Brain microvascular endothelial cell (primary cell): ENCODE data around the gene PRKX.
A peak's percentile ranks its signal among the peaks of the same experiment; 100 is the strongest.

Experiments used
- DNase-seq: peaks from one replicate; pipeline ENCODE4 v3.0.0-alpha.2; 2020
- H3K27ac ChIP-seq: fragments of 250-450 bp; sonication (Bioruptor Pico); 2 replicates; pipeline ENCODE4 v1.5.1; 2020; ENCODE audit warnings: mild to moderate bottlenecking, moderate library complexity
- H3K27me3 ChIP-seq: fragments of 250-450 bp; sonication (Bioruptor Pico); replicated peaks from 2 replicates; pipeline ENCODE4 v1.5.1; 2020; ENCODE audit warnings: mild to moderate bottlenecking
- H3K36me3 ChIP-seq: fragments of 250-450 bp; sonication (Bioruptor Pico); replicated peaks from 2 replicates; pipeline ENCODE4 v1.5.1; 2020; ENCODE audit warnings: mild to moderate bottlenecking
- H3K4me3 ChIP-seq: 2 replicates; pipeline ENCODE4 v1.5.1; 2011; ENCODE audit warnings: low read depth, mild to moderate bottlenecking, control low read depth, low read length, moderate library complexity
- CTCF ChIP-seq: IDR thresholded peaks from 2 replicates; pipeline ENCODE4 v1.5.1; 2011; ENCODE audit warnings: low read depth, mild to moderate bottlenecking, moderate library complexity, low read length, control low read depth, inconsistent platforms; ENCODE audit errors: missing control alignments
- in situ Hi-C: cut with HindIII; loops from 2 replicates; pipeline ENCODE4 v1.10.0; 2017; ENCODE audit warnings: low sequenced_read_pairs, low pct_ligation_motif_present

Gene PRKX

GRCh38 chrX:3609810-3610209 lies 103.6 kb downstream of the PRKX start:
- Histone ChIP-seq H3K36me3 (peaks cover 2% of the 10 kb centered on the region), H3K27me3 (no peaks in the 10 kb centered on the region), H3K27ac (no peak overlapping the region), H3K4me3 (no peak overlapping the region)
- in situ Hi-C loops = no loop called here
- no peak for TF ChIP-seq CTCF
- peak; percentile 58 for DNase-seq

- in situ Hi-C loops = no loop called here
- no peak for TF ChIP-seq CTCF
- Histone ChIP-seq H3K27ac (no peak overlapping the region), H3K4me3 (no peak overlapping the region), H3K27me3 (no peaks in the 10 kb centered on the region), H3K36me3 (no peaks in the 10 kb centered on the region)
- DNase-seq = no peak
Observed at GRCh38 chrX:3603026-3603661, 110.3 kb downstream of the PRKX start.

- Histone ChIP-seq H3K27me3 (no peaks in the 10 kb centered on the region), H3K4me3 (no peak overlapping the region), H3K36me3 (no peaks in the 10 kb centered on the region), H3K27ac (no peak overlapping the region)
- no peak for TF ChIP-seq CTCF
- no peak for DNase-seq
- in situ Hi-C loops = no loop called here
Observed at GRCh38 chrX:3599802-3600430, 113.5 kb downstream of the PRKX start.

- Histone ChIP-seq H3K27ac (no peak overlapping the region), H3K27me3 (no peaks in the 10 kb centered on the region), H3K36me3 (no peaks in the 10 kb centered on the region), H3K4me3 (no peak overlapping the region)
- no peak for DNase-seq
- no peak for TF ChIP-seq CTCF
- in situ Hi-C loops = no loop called here
Observed at GRCh38 chrX:3598709-3599108, 114.7 kb downstream of the PRKX start.

- H3K27me3 ChIP-seq = no peaks in the 10 kb centered on the region
- in situ Hi-C loops = no loop called here
- H3K36me3 ChIP-seq = no peaks in the 10 kb centered on the region
- no peak overlapping the region for H3K27ac ChIP-seq
- no peak for DNase-seq
- H3K4me3 ChIP-seq = no peak overlapping the region
- TF ChIP-seq CTCF = no peak
Observed at GRCh38 chrX:3598046-3598605, 115.3 kb downstream of the PRKX start.
